Right cardiac atrium (tissue), 5 donors: ENCODE measurements around the gene ABCC2. TPM values are rescaled to one million over a fixed set of nuclear protein-coding genes. Genes with fewer than 3 reads are reported as not detected.

Source experiments
- polyA plus RNA-seq: library from polyadenylated mRNA; stranded (reverse); fragments of 200-250 nt; gene quantifications from one replicate; pipeline ENCODE4 v1.2.3, GENCODE V29; 2013
- total RNA-seq, 4 donors: library from RNA; stranded (reverse); fragmentation: NEBNext Ultra II Directional; extraction: Animal tissue kit (Norgen Biotek cat#: 25700); gene quantifications; one replicate each; pipeline ENCODE4 v1.2.1, GENCODE V29; 2021
- donor health status: healthy with polysubstance abuse.
- donor health status: DM: no; HTN: yes; CAD: no.
- donor health status: DM: no; HTN: no; CAD: no.
- donor health status: DM: no; HTN: yes; CAD: no; lungs with severe emphysema.
- donor health status: DM: yes; HTN: yes; CAD: no.

The ABCC2 gene
- total and polyA plus RNA-seq, 5 donors = 0.17 to 0.89 (median 0.37) TPM

Other genes with a start within 250 kb of the ABCC2 start
- gene NKX2-3, start 249.7 kb upstream of the ABCC2 start, total RNA-seq = not detected
- not detected for gene NKX2-3, start 249.7 kb upstream of the ABCC2 start, polyA plus RNA-seq
- 10 to 100 TPM; 39.7 to 52.6 (median 49.8) TPM for gene SLC25A28, start 162.2 kb upstream of the ABCC2 start, total RNA-seq
- 56.5 TPM for gene SLC25A28, start 162.2 kb upstream of the ABCC2 start, polyA plus RNA-seq
- gene ENTPD7, start 123.1 kb upstream of the ABCC2 start, total RNA-seq = 1 to 10 TPM; 1.9 to 5.5 (median 3.3) TPM
- 0.70 TPM for gene ENTPD7, start 123.1 kb upstream of the ABCC2 start, polyA plus RNA-seq
- gene COX15, start 50.5 kb upstream of the ABCC2 start, total RNA-seq = 10 to 100 TPM; 23.6 to 26.4 (median 25.9) TPM
- gene COX15, start 50.5 kb upstream of the ABCC2 start, polyA plus RNA-seq = 16.5 TPM
- 10 to 100 TPM; 22.6 to 29.6 (median 26.7) TPM for gene CUTC, start 50.4 kb upstream of the ABCC2 start, total RNA-seq
- gene CUTC, start 50.4 kb upstream of the ABCC2 start, polyA plus RNA-seq = 32.3 TPM
- gene DNMBP, start 227.3 kb downstream of the ABCC2 start, total RNA-seq = 10 to 100 TPM in 1 of 4 donors, 1 to 10 TPM in 3; 7.6 to 10.0 (median 8.0) TPM
- gene DNMBP, start 227.3 kb downstream of the ABCC2 start, polyA plus RNA-seq = 5.5 TPM